HEK293T (cell line): ENCODE measurements around the gene GANC.

ENCODE experiments used
- ARNT ChIP-seq: fragments of 450-650 bp; IDR thresholded peaks from 2 replicates; pipeline ENCODE4 v1.6.1; 2017; ENCODE audit warnings: mild to moderate bottlenecking
- BHLHE40 ChIP-seq: fragments of 450-650 bp; IDR thresholded peaks from 2 replicates; pipeline ENCODE4 v1.6.1; 2016; ENCODE audit warnings: mild to moderate bottlenecking, moderate library complexity, borderline replicate concordance
- ELF4 ChIP-seq: fragments of 450-650 bp; IDR thresholded peaks from 2 replicates; pipeline ENCODE4 v1.6.1; 2017; ENCODE audit warnings: antibody characterized with exemption
- FOXA1 ChIP-seq: fragments of 450-650 bp; IDR thresholded peaks from 2 replicates; pipeline ENCODE4 v1.6.1; 2016; ENCODE audit warnings: mild to moderate bottlenecking
- FOXK2 ChIP-seq: fragments of 450-650 bp; IDR thresholded peaks from 2 replicates; pipeline ENCODE4 v1.6.1; 2016; ENCODE audit warnings: mild to moderate bottlenecking
- FOXM1 ChIP-seq: fragments of 450-650 bp; IDR thresholded peaks from 2 replicates; pipeline ENCODE4 v1.6.1; 2017; ENCODE audit warnings: mild to moderate bottlenecking, borderline replicate concordance
- HDGF ChIP-seq: fragments of 450-650 bp; IDR thresholded peaks from 2 replicates; pipeline ENCODE4 v1.6.1; 2017; ENCODE audit warnings: antibody characterized with exemption, borderline replicate concordance
- L3MBTL2 ChIP-seq: fragments of 450-650 bp; conservative IDR thresholded peaks from 2 replicates; pipeline ENCODE4 v1.6.1; 2016; ENCODE audit warnings: mild to moderate bottlenecking
- LEF1 ChIP-seq: fragments of 450-650 bp; IDR thresholded peaks from 2 replicates; pipeline ENCODE4 v1.6.1; 2017; ENCODE audit warnings: mild to moderate bottlenecking, borderline replicate concordance
- NFRKB ChIP-seq: fragments of 450-650 bp; IDR thresholded peaks from 2 replicates; pipeline ENCODE4 v1.6.1; 2016; ENCODE audit warnings: mild to moderate bottlenecking, moderate library complexity
- SP1 ChIP-seq: fragments of 450-650 bp; IDR thresholded peaks from 2 replicates; pipeline ENCODE4 v1.6.1; 2017
- TARDBP ChIP-seq: fragments of 450-650 bp; IDR thresholded peaks from 2 replicates; pipeline ENCODE4 v1.6.1; 2016
- ZNF384 ChIP-seq: fragments of 450-650 bp; IDR thresholded peaks from 2 replicates; pipeline ENCODE4 v1.6.1; 2016
- TF ChIP-seq, protein P1 (sequence below): fragments of 450-650 bp; IDR thresholded peaks from 2 replicates; pipeline ENCODE4 v1.6.1; 2016

- TF ChIP-seq SP1 (no peak), ARNT (no peak), FOXM1 (no peak), TARDBP (no peak), BHLHE40 (no peak), ZNF384 (no peak), NFRKB (no peak), FOXA1 (no peak), LEF1 (no peak), FOXK2 (no peak), L3MBTL2 (no peak), ELF4 (no peak), HDGF (no peak)
- TF ChIP-seq, protein P1, sequence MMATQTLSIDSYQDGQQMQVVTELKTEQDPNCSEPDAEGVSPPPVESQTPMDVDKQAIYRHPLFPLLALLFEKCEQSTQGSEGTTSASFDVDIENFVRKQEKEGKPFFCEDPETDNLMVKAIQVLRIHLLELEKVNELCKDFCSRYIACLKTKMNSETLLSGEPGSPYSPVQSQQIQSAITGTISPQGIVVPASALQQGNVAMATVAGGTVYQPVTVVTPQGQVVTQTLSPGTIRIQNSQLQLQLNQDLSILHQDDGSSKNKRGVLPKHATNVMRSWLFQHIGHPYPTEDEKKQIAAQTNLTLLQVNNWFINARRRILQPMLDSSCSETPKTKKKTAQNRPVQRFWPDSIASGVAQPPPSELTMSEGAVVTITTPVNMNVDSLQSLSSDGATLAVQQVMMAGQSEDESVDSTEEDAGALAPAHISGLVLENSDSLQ = no peak
Measured at GRCh38 chr15:42233107-42233506, 39.9 kb upstream of the GANC start.
